NCI-H1092 treated with DMSO at 0.1 percent for 48 hours (cell line): ENCODE results near the gene OR56A1.
"Not testable (repeated sequence)": the region's sequence is repeated elsewhere in the genome, so short reads cannot be mapped to it uniquely, and the experiment has no call there.

Experiments
- DNase-seq: peaks from one replicate; lab custom pipeline; 2025; lab: John Stamatoyannopoulos, UW

The OR56A1 gene, protein sequence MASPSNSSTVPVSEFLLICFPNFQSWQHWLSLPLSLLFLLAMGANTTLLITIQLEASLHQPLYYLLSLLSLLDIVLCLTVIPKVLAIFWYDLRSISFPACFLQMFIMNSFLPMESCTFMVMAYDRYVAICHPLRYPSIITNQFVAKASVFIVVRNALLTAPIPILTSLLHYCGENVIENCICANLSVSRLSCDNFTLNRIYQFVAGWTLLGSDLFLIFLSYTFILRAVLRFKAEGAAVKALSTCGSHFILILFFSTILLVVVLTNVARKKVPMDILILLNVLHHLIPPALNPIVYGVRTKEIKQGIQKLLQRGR

DNA sequence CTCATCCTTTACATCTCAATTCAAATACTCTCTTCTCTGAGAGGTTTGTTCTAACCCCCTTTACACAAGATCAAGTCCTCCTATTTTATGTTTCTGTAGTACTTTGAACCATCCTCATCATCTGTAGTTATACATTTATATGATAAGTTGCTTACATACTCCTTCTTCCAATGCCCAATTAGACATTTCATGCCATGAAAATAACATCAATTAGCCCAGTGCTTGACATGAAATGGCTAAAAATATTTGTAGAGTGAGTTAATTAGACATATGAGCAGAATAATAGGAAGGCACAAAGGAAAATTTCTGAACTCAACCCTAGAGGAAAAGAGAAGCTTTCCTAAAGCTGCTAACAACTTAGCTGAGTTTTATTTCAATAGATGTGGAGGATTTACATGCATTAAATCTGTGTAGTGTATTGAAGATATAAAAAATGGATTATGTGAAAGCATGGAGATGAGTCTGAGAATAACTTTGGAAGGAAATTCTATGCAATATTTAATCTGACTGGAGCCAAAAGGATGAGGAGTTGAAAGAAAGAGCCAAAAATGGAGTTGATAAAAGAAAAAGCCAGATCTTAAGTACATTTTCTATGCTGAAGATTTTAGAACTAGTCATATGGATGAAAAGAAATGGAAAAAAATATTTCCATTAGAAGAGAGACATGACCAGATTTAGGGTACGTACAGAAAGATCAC lies at the start of gene OR56A1:
Gene OR56A1, minus strand, starts transcription at position 51 of the 698 bp plus-strand sequence. CDS start 3,066 bp downstream, outside the sequence.
- no peak for DNase-seq

DNA sequence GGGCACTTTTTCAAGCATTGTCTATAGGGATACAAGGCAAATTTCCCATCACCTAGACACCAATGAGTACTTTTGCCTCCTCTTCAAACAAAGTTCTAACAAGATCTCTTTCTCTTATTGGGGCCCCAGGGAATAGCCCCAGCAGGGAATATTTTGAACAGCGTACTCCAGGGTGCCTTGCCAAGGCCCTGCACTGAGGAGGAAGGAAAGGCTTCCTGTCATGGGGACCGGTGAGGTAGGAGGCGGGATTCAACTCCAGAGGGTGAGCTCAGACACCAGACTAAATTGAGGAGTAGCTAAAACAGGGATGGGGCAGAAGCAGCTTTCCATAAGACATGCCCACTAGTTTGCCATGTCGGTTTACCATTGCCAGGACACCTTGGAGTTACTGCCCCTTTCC lies 48.9 kb upstream of the OR56A1 start:
- no peak for DNase-seq

GRCh38 chr11:6077723-6078122 lies 47.2 kb upstream of the OR56A1 start:
- no peak for DNase-seq

- not testable (repeated sequence) for DNase-seq
These were observed 45.9 kb upstream of the OR56A1 start for GRCh38 chr11:6076443-6076842.

GRCh38 chr11:6067502-6067901 lies 36.9 kb upstream of the OR56A1 start:
- DNase-seq: no peak

DNA sequence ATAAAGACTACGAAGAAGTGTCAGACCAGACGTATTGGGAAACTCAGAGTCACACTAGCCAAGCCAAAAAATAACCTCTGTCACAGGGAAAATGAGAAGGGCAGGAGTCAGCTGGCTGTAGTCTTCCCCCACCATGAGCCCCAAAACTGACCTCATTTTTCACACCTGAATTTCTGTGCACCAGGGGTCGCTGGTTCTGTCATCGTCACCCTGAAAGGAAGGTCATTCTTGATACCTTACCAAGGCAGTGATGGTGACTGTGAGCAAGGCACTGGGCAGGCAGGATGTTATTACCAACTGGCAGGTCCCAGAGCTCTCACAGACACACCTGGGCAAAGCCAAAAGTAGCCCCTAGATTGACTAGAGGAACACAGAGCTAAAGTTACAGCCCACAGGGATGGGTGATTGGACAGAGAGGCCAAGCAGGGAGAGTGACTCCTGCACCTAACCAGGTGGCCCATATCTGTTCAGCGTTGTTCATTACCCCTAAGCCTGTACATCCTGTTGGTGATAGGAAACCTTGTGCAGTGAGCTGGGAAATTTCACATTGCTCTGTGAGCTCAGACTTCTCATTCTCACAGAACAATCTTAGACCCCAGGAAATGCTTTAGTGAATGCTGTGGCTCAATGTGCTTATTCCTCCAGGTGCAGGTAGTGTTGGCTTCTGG lies 32.3 kb upstream of the OR56A1 start:
- no peak for DNase-seq

DNA sequence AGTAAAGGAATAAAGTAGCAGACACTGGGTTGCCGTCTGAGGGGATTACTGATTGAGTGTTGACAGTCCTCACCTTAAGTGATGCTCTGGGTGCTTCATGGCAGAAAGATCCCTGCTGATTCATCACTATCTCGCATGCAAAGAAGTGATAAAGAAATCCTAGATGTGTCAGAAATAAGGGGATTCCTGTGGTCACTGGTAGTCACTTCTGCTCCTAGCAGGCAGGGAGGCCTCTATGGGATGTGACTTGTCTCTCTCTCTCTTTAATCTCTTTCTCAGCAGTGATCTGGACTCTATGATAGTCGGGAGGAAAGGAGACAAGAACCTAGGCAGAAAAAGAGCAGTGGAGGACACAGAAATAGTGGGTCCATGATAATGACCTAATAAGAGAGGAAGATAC lies 30.9 kb upstream of the OR56A1 start:
- DNase-seq: no peak

DNA sequence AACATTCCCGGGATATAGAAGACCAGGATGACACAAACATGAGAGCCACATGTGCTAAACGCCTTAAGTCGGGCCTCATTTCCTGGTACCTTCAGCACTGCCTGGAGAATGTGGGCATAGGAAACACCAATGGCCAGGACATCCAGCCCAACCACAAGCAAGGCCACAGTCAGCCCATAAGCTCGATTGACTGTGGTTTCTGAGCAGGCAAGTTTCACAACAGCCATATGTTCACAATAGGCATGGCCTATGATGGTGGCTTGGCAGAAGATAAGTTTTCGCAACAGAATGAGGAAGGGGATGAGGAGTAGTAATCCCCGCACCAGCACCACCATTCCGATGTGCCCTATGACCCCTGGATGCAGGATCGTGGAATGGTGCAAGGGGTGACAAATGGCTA lies 26.9 kb upstream of the OR56A1 start:
- no peak for DNase-seq

GRCh38 chr11:6055569-6055968 lies 25.0 kb upstream of the OR56A1 start:
- DNase-seq: no peak

DNA sequence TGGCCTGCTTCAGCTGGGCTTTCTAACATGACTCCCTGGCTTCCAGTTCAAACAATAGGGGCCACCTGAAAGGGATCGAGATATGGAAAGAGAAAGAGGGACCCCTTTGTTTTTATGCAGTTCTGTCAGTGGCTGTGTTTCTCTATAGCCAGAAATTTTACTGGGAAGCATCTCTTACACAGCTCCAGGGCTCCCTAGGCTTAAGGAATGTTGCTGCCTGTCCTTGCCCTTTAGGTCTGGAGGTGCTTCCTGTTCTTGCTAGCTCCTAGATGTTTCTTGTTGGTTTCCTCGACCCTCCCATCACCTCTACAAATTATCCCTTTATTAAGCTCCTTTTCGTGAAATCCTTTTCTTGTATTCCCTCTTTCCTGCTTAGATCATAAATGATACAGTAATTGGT lies 21.8 kb upstream of the OR56A1 start:
- DNase-seq: no peak

DNA sequence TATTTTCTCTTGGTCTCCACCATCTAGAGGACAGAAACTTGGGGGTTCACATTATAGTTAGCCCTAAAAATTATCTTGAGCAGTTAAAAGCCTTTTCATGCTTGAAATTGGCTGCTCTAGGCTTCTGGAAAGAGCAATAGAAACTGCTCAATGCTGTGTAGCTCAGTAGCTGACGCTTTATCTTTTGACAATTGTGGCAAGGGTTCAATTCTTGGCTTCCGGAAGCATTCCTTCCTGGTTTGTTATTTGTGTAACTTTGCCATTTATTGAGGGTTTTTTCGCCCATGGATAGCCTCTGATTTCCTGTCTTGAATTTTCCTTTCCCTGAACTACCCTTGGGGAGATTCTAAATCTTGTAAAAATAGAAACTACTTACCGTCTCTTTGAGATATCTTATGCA lies 10.3 kb upstream of the OR56A1 start:
- DNase-seq: no peak

DNA sequence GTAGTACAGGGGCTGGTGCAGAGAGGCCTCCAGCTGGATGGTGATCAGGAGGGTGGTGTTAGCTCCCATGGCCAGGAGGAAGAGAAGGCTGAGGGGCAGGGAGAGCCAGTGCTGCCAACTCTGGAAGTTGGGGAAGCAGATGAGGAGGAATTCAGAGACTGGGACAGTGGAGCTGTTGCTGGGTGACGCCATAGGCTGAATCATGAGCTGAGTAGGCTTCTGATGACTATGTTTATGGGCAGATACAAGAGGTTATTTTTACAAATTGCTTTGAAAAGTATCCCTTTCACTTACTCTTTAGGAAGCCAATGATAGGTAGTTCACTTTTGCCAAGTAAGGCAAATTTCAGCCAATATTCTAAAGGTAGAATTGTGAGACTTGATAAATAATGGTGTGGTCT lies 3.1 kb downstream of the OR56A1 start:
- DNase-seq: no peak

- no peak for DNase-seq
These were observed 5.5 kb downstream of the OR56A1 start for GRCh38 chr11:6025056-6025455.

DNA sequence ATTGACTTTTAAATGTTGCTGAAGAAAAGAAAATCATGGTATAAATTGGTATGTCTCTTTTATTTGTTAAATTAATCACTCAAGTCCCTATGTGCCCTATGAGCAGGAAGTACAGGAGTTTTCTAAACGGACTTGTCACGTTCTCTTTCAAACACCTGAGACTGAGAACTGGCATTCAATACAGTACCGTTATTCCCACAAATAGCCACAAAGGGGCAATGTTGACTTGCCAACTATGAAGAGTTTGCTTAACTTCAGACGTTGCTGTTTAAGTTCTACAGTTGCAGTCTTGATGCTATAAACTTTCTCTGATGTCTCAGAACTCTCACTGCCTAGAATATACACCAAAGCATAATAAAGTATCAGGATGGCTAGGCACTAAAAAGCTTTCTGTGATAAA lies 7.6 kb downstream of the OR56A1 start:
- DNase-seq: peak; percentile 5

GRCh38 chr11:6013042-6013441 lies 17.5 kb downstream of the OR56A1 start:
- no peak for DNase-seq

DNA sequence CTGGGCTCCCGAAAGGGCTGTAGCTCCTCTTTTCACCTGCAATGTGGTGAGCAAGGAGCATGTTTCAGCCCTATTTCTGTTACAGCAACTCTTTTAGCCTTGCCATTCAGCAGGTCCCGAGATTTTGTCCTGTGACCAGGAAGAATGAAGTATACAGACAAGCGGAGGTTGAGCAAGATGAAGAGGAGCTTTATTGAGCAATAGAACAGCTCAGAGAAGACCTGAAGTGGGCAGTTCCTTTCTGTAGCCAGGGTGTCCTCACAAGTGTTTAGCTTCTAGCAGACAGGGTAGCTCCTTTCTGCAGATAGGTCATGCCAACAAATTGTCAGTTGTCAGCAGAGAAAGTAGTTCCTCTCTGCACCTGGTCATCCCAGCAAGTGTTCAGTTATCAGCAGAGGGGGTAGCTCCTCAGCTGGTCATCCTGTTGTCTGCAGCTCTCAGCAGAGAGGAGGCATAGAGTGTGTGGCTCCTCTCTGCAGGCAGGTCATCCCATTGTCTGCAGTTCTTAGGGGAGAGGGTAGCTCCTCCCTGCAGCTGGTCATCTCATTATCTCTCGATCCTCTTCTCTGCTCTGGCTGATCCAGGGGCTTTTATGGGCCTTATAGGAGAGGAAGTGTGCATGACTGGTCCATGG lies 18.4 kb downstream of the OR56A1 start:
- no peak for DNase-seq

DNA sequence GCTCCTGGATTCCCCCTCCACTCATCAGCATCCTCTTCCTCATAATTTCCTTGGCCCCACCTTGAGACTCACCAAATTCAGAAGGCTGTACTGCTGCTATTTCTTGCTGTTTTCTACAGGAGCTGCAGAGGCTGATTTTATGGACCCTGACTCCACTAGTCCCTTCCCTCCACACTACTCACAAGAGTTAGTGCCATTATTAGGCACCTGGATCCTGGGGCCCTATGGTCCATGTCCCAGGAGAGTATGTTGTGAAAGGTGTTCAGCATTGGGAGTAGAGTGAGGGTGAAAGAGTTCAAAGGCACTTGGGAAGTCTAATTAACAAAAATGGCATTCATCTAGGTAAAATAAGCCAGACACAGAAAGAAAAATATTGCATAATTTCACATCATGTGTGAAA lies 23.7 kb downstream of the OR56A1 start, which contains the start of gene OR56A4:
Gene OR56A4, minus strand, starts transcription at position 101 of the 400 bp plus-strand sequence. CDS start 3,954 bp downstream, outside the sequence.
- DNase-seq: no peak

DNA sequence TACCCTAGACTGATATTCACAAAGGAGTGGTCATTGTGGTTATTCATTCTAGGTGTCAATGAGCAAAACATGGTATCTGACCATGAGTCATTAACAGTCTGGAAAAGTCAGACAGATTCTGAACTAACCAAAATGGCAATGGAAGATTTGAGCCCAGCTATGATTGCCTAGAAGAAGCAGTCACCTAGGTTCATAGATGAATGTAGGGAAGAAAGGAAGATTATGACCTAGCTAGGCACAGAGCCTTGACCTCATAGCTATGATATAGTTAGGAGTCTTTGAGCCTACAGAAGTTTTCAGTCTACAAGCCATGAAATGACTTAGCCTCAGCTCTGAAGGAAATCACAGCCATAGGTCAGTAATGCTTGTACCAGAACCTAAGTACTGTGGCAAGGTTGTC lies 24.2 kb downstream of the OR56A1 start:
- DNase-seq: no peak

GRCh38 chr11:6002202-6002699 lies 28.3 kb downstream of the OR56A1 start:
- no peak for DNase-seq

GRCh38 chr11:5994791-5995190 lies 35.8 kb downstream of the OR56A1 start:
- DNase-seq: no peak

DNA sequence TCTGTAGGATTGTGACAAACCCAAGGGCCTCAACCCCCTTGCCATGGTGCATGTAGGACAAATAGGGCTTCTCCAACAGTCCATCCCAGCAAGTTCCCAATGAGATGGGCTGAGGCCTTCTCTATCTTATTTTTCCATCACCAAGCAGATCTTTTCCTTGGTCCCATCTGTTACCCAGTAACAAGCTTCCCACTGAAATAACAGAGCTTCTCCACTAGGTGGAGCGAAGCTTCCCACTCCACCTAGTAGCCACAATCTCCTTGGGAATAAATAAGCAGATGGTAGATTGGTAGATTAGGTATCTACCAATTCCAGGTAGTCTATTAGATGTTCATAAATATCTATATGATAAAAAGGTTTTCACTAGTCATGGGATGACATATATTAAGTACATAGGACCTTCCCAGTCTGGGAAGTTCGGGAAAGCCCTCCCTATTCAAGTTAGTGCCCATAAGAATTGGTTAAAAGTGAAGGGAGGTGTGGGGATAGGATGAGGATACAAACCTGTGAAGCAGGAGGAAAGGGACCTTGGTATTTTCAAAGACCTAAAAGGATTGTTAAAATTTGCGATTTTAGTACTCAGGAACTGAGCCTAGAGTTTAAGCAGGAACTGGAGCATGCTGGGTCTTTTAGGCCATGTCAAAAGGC lies 37.8 kb downstream of the OR56A1 start:
- DNase-seq: no peak

- no peak for DNase-seq
These were observed 38.4 kb downstream of the OR56A1 start for GRCh38 chr11:5992150-5992549.
